Measurements from ENCODE around the gene RAB20.
"Not testable (repeated sequence)": the region's sequence is repeated elsewhere in the genome, so short reads cannot be mapped to it uniquely, and the experiment has no call there.

DNA sequence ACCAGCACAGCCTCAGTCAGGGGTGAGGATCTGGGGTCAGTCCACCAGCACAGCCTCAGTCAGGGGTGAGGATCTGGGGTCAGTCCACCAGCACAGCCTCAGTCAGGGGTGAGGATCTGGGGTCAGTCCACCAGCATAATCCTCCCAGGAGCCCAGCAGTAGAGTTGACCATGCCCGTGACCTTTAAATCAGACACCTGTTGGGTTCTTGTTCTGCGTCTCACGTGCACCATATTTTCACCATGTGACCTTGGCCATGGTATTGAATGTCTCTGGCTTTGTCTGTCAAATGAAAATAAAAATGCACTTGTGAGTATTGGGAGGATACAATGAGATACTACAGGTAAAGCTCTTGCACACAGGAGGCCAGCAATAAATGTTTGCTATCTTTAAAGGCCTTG, 63.6 kb downstream of the RAB20 start:
- TF ChIP-seq, protein P1, sequence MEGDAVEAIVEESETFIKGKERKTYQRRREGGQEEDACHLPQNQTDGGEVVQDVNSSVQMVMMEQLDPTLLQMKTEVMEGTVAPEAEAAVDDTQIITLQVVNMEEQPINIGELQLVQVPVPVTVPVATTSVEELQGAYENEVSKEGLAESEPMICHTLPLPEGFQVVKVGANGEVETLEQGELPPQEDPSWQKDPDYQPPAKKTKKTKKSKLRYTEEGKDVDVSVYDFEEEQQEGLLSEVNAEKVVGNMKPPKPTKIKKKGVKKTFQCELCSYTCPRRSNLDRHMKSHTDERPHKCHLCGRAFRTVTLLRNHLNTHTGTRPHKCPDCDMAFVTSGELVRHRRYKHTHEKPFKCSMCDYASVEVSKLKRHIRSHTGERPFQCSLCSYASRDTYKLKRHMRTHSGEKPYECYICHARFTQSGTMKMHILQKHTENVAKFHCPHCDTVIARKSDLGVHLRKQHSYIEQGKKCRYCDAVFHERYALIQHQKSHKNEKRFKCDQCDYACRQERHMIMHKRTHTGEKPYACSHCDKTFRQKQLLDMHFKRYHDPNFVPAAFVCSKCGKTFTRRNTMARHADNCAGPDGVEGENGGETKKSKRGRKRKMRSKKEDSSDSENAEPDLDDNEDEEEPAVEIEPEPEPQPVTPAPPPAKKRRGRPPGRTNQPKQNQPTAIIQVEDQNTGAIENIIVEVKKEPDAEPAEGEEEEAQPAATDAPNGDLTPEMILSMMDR (IDR thresholded peaks at IDR 0.05): not testable (repeated sequence)
- TF ChIP-seq POLR2A (IDR thresholded peaks at IDR 0.05): not testable (repeated sequence)
